NB4 (cell line): ENCODE data around the gene FBXW10B.
"Not testable (repeated sequence)": the region's sequence is repeated elsewhere in the genome, so short reads cannot be mapped to it uniquely, and the experiment has no call there.

Source experiments
- POLR2A ChIP-seq: IDR thresholded peaks from 2 replicates; pipeline ENCODE4 v1.6.1; 2011; ENCODE audit warnings: mild to moderate bottlenecking; ENCODE audit not compliant: insufficient read length; ENCODE audit errors: extremely low read depth
- TF ChIP-seq, protein P1 (sequence below): IDR thresholded peaks from one replicate; pipeline ENCODE4 v1.5.1; 2012; ENCODE audit warnings: low read depth, low read length

DNA sequence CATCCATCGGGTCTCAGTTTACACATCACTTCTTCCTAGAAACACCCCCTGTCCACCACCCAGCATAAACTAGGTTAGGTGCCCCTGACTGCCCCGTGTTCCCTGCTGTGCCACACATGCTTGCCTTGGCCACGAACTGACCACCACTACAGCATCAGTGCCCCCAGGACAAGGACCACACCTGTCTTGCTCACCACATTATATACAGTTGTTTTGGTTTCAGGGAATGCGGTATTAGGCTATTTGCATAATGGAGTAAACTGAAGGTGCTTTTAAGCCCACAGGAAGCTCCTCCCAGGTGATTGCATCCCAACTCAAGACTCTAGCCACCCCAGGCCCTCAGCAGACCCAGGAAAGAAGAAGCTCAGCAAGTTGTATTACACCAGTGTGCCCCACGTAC is 36.2 kb downstream of the FBXW10B start:
- TF ChIP-seq, protein P1, sequence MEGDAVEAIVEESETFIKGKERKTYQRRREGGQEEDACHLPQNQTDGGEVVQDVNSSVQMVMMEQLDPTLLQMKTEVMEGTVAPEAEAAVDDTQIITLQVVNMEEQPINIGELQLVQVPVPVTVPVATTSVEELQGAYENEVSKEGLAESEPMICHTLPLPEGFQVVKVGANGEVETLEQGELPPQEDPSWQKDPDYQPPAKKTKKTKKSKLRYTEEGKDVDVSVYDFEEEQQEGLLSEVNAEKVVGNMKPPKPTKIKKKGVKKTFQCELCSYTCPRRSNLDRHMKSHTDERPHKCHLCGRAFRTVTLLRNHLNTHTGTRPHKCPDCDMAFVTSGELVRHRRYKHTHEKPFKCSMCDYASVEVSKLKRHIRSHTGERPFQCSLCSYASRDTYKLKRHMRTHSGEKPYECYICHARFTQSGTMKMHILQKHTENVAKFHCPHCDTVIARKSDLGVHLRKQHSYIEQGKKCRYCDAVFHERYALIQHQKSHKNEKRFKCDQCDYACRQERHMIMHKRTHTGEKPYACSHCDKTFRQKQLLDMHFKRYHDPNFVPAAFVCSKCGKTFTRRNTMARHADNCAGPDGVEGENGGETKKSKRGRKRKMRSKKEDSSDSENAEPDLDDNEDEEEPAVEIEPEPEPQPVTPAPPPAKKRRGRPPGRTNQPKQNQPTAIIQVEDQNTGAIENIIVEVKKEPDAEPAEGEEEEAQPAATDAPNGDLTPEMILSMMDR, result not testable (repeated sequence)
- TF ChIP-seq POLR2A, result not testable (repeated sequence)
